GM19035 (cell line): Measurements from ENCODE around the gene SLC25A42.

Experiments used
- ATAC-seq: cut with Tn5 transposase; IDR thresholded peaks from one replicate; pipeline ENCODE4 v1.9.1; 2021; ENCODE audit not compliant: unreplicated experiment

Gene SLC25A42

DNA sequence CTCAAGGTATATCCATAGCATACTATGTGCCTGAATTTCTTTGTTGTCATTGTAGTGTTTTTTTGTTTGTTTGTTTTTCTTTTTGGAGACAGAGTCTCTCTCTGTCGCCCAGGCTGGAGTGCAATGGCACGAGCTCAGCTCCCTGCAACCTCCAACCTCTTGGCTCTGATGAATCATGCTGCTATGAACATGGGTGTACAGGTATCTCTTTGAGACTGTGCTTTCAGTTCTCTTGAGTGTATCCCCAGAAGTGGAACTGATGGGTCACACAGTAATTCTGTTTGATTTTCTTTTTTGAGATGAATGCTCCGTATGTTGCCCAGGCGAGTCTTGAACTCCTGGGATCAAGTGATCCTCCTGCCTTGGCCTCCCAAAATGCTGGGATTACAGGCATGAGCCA, 13.7 kb upstream of the SLC25A42 start:
- no peak for ATAC-seq

GRCh38 chr19:19050731-19051130, 13.1 kb upstream of the SLC25A42 start:
- ATAC-seq = no peak

DNA sequence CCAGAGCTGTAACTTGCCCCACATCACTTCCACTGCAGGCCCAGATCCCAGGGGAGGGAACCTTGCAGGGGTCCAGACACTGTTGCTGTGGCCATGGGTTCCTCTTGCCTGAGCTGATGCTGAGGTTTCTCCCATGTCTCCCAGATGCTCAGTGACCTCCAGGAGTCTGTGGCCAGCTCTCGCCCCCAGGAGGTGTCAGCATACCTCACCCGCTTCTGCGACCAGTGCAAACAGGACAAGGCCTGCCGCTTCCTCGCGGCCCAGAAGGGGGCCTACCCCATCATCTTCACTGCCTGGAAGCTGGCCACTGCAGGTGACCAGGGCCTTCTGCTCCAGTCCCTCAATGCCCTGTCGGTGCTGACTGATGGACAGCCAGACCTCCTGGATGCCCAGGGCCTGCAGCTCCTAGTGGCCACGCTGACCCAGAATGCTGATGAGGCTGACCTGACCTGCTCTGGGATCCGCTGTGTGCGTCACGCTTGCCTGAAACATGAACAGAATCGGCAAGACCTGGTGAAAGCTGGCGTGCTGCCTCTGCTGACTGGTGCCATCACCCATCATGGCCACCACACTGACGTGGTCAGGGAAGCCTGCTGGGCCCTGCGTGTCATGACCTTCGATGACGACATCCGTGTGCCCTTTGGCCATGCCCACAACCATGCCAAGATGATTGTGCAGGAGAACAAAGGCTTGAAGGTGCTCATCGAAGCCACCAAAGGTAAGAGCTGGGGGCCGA, 12.1 kb upstream of the SLC25A42 start:
- ATAC-seq = no peak

DNA sequence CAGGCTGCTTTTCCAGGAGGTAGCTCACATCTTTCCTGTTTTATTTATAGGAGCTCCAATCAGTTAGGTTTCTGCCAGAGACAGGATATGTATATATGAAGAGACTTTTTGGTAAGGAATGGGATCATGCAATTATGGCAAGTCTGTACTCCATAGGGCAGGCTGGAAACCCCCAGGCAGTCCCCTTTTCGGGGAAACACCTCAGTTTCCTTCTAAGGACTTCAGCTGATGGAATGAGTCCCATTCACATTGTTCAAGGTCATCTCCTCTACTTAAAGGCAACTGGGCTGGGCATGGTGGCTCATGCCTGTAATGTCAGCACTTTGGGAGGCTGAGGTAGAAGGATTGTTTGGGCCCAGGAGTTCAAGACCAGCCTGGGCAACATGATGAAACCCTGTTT, 10.9 kb upstream of the SLC25A42 start:
- no peak for ATAC-seq

- ATAC-seq = no peak
Observed at GRCh38 chr19:19053508-19054314, 10.1 kb upstream of the SLC25A42 start.

DNA sequence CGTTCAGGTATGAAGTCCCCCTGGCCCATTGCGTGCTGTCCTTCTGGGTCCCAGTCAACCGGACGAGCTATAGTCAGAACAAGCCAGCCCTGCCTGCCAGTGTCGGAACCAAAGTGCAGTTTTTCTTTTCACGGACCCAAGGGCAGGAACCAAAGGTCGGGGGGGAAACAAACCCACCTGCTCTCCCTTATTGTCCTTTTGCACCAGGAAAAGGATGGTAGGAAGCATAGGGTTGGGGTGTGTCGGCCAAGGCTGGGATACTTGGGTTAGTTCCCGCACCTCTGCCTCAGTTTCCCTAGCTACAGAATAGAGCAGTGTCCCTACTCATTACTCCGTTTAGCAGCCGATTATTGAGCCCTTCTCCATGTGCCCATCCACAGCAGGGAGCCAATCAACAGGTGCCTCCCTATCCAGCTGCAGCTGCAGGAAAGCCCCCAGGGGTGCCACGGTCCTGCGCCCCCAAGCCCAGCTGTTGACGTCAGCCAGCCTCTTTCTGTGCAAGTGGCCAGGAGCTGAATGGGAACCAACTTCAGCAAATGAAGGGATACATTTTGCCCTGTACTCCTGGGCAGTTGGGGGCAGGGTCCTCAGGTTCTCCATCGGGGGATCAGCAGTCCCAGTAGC, 9.4 kb upstream of the SLC25A42 start:
- ATAC-seq = no peak

DNA sequence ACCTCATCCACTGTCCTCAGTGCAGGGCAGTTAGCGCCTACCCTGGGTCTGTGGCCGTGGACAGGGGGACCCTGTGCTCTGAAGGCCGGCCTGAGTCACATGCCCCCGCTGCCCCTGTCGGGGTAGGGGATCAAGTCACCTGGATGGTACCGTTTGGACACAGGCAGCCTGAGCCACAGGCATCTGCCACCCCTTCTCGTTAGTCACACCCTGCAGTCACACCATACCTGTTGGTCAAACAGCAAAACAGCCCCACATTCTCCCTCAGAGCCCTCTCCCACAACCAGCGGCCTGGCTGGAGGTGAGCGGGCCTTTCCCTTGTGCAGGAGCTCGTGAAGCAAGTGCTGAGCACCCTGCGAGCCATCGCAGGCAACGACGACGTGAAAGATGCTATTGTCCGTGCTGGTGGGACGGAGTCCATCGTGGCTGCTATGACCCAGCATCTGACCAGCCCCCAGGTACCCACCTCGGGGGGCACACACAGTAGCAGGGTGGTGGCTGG, 8.8 kb upstream of the SLC25A42 start:
- ATAC-seq = no peak

GRCh38 chr19:19055701-19056100, 8.1 kb upstream of the SLC25A42 start:
- ATAC-seq = no peak

DNA sequence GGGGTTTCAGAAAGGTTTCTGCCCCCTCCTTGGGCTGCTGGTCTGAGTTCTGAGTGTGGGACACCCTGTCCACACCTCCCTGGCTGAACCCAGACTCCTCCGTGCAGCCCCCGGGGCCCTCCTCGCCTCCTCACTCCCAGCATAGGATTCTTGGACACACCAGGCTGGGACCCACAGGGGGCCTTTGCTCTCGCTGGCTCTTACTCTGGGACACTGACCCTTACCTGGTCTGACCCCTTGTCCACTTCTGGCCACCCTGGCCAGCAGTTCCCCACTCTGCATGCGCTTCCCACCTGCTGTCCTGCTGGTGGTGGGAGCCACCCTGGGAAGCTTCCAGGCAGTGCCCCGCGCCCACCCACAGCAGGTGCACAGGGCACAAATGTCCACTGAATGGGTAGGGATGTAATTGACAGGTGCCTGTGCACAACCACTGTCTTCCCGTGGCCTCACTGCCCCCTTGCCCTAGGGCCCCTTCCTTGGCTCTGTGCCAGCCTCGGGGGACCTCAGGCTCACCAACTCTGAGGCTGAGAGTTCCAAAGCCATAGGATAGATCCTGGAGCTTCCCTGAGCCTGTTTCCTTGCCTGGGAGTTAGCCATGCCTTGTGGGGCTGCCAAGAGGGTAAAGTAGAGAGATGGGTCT, 7.0 kb upstream of the SLC25A42 start:
- ATAC-seq = no peak

- no peak for ATAC-seq
Observed at GRCh38 chr19:19057317-19057716, 6.5 kb upstream of the SLC25A42 start.

DNA sequence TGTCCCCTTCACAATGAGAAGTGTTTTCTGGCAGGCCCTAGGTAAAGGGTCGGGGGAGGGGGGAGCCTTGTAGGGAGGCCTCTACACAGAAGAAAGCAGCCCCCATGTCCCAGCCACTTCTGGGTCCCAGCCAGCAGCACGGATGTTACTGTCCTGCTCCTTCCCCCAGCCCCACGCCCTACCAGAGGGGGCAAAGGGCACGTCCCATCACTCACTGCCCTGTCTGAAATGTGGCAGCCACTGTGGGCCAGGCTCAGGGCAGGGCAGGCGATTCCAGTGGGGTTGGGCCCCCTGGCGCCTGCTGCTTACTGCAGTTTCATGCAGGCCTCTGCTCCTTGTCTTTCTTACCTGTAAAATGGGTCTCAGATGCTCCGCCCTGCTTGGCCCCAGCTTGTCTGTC, 6.1 kb upstream of the SLC25A42 start:
- no peak for ATAC-seq

GRCh38 chr19:19059018-19059836, 4.6 kb upstream of the SLC25A42 start:
- ATAC-seq = no peak

DNA sequence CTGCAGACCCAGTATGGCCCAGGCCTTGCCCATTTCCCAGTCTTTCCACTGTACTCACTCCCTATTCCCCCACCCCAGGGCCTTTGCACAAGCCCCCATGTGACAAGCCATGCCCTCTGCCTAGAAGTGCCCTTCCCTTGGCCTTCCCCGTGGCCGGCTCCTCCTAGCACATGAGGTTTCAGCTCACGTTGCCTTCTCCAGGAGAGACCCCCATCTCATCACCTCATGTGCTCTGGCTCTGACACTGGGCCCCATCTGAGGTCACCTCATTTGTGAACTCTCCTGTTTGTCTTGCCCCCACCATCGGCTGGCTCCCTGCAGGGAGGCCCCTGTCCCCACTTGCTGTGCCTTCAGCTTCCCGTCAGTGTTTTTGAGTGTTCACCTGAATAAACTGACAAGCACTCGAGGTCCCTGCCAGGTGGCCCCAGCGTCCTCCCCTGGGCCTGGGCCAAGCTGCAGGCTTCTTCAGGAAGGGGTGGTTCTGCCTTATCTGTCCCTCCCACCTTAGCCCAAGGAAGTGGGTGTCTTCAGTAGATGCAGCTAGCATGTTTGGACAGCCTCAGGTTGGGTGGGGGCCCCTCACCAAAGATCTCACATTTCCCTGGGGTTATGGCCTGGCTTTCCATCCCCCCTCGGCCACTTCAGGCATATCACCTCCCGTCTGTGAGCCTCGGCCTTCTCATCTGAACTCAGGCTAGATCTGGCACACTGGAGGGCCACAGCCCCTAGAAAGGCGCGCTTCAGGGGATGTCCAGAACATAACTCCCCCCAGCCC, 3.8 kb upstream of the SLC25A42 start:
- ATAC-seq = no peak

GRCh38 chr19:19061506-19061905, 2.3 kb upstream of the SLC25A42 start:
- ATAC-seq = no peak

DNA sequence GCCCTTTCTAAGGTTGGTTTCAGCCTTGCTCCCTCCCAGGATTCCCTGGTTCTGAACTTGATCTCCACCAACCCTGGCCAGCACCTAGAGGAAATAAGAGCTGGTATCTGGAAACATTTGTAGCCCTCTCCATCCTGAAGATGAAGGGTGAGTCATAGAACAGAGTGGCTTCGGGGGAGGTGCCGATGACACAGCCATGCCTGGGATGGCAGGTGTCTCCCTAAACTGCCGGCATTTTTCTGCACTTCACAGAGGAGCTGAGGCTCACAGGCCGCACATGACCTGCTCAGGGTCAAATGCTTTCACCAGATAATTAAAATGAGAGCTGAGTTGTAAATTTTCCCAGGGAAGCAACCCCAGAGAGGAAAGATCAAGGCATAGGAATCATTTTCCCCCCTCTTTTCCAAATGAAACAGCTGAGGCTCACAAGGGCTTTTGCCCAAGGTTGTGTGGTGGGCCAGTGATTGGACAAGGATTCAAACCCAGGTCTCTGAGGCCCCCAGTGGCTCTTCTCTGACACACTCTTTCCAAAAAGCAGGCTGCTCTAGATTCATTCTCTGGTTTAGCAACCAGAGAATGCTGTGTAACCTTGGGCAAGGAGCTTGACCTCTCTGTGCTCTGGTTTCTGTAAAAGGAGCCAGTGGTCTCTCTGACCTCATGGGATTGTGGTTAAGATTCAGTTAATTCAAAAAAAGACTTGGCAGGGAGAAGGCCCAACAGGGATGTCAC, 1.2 kb upstream of the SLC25A42 start:
- ATAC-seq = no peak

DNA sequence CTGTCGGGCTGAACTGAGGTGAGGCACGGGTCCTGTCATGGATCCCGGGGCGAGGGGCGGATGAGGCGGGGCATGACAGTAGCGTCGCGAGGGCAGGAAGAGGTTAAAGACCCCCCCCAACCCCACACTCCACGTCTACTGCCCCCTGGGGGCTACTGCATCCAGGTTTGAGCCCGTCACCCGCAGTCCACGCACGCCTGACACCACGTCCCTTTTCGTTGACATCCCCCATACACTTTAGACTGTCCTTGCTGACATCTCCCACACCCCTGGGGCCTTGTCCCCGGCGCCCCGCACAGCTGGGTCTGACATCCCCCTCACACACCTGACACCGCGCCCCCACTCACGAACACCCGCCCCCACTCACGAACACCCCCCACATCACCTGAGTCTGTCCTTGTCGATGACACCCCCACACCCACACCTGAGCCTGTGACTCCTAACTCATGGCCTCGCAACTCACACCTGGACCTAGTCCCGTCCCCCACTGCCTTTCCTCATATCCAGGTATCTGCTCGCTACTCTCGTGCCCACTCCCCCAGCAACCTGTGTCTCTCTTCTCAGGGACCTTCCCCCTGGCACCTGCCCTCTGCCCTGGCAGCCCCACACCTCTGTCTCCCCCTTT, 416 bp downstream of the SLC25A42 start:
- ATAC-seq = no peak

DNA sequence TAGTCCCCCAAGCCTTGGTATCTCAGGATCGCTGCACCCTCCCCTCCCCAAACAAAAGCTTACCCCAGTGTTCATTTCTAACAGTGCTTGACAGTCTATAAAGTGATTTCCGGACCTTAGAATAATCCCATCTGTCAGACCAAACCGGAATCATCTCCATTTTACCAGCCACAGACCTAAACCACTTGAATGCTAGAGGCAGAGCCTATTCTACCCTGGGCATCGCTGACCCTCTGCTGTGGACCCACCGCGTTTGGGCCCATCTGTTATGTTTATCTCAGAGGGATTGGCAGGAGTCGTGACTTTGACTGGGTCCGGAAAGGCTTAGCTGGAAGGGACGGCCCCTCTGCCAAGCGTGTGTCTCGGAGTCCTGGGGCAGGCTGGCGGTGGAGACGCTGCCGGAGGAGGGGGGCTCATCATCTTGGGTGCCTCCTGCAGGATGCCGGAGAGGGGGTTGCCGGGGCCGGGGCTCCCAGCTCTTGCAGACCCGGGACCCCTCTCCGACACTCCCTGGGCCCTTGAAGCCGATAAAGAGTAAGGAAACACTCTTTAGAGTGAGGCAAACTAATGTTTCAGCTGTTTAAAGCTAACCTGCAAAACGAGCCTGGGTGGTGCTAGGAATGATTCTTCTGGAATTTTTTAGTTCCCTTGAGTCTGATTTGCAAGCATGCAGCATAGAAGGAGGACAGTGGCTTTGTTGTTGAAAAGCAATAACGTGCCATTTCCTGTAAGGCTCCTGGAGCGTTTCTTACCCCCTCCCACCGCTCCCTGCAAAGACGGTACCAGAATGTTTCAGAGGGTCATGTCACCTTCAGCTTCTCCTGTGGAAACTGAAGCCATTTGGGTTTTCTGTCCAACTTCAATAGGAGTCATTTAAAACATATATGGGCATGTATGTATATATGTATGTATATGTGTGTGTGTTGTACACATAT, 1.3 kb downstream of the SLC25A42 start:
- no peak for ATAC-seq
